Endometrium (tissue), 2 donors: ENCODE data around the gene TMED7.

Experiments
- FAIRE-seq: peaks from 2 replicates; lab custom pipeline; 2012; peaks lifted over from hg19 to GRCh38; lab: Jason Lieb, UNC
- donor health status: control.
- donor health status: control.

The TMED7 gene

GRCh38 chr5:115579747-115580173 lies 46.1 kb downstream of the TMED7 start:
- no peak for FAIRE-seq

DNA sequence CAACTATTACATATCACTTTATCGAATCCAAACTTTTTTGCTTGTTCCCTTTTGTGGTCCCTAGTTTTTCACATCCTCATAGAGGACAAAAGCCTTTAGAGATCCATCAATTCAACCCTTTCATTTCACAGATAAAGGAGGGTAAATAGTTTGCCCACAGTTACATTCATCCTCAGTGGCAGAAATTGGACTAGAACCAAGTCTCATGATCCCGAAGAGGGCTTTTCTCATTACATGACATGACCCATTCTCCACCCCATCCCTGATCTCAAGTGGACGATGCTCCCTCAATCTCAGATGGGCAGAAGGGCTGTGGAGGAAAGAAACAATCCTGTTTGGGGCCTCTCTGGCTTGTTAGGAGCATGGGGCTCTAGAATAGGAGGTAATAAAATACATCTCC lies 46.6 kb downstream of the TMED7 start:
- no peak for FAIRE-seq

GRCh38 chr5:115578657-115579056 lies 47.2 kb downstream of the TMED7 start:
- no peak for FAIRE-seq

DNA sequence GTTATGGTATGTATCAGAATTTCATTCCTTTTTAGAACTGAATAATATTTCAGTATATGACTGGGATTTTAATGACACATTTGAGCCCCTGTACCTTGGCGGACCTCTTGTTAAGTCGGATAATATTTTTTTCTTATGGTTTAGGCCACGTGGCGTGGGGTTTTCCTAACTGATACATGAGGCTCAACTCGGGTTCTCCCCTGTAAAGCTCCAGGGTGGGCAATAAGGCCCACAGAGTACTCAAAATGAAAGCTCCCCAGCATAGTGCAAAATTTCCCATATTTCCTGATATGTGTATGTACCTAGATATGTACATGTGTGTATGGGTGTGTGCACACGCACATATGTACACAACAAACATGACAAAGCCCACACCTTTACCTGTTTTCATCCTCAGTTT lies 48.1 kb downstream of the TMED7 start:
- no peak for FAIRE-seq

DNA sequence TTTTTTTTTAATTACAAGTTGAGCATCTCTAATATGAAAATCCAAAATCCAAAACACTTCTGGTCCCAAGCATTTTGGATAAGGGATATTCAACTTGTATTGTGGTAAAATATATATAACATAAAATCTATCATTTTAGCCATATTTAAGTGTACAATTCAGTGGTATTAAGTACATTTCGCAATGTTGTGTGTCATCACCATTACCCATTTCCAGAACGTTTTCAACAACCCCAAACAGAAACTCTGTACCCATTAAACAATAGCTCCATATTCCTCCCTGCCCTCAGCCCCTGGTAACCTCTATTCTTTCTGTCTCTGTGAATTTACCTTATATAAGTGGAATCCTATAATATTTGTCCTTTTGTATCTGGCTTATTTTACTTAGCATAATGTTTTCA lies 48.5 kb downstream of the TMED7 start:
- FAIRE-seq = no peak

DNA sequence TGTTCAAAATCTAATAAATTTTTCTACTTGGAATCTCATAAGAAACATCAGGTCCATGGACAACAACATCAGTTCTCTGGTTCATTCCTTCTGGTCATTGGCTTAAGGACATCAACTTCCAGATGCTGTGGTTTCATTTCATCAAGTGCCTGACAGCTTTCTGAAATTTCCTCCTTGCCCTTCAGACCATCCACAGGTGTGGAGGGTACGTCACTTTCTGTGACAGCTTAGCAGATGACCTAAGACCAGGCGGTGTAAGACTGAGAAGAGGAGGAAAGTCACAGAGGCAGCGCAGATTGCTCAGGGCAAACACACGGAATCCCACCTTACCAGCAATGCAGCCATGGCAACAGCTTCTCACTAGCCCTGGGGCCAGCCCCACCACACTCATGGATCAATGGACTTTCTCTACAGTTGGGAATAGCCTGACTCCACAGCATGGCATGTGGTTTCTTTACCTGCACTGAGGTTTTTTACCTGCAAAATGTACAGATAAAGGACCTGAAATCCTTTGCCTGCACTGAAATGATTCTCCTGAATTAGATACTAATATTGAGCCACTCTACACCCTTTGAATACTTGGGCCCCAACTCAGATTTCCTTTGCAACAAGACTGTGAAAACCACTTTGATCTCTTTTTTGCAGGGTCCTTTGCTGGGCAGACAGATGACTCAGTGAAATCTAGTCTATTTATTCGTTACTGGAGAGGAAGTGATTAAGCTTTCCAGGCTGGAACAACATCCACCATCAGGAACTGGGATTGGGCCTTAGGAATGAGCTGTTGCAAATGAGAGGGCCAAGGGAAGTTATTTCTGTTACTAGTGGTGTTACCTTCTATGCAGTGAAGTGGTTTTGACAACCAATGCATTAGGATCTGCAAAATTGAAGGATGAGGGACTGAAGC lies 50.4 kb downstream of the TMED7 start:
- FAIRE-seq = no peak

- FAIRE-seq = no peak
Measured at GRCh38 chr5:115573133-115573532, 52.7 kb downstream of the TMED7 start.

GRCh38 chr5:115571441-115571878 lies 54.4 kb downstream of the TMED7 start:
- FAIRE-seq = no peak

GRCh38 chr5:115568668-115569067 lies 57.2 kb downstream of the TMED7 start:
- no peak for FAIRE-seq

GRCh38 chr5:115565233-115565632 lies 60.6 kb downstream of the TMED7 start:
- FAIRE-seq = no peak
